H9 (cell line): ENCODE measurements around the gene AK5. TPM values are rescaled to one million over a fixed set of nuclear protein-coding genes. Genes with fewer than 3 reads are reported as not detected.

ENCODE experiments used
- DNase-seq: peaks from one replicate; pipeline ENCODE4 v3.0.0-alpha.2; 2017
- H2AFZ ChIP-seq: one replicate; pipeline ENCODE4 v1.6.1; 2013; ENCODE audit warnings: mild to moderate bottlenecking, low read length, control low read depth, moderate library complexity
- H2AK5ac ChIP-seq: 2 replicates; pipeline ENCODE4 v1.6.1; 2013; ENCODE audit warnings: low read length, control low read depth, mixed read lengths; ENCODE audit not compliant: insufficient read length
- H2BK120ac ChIP-seq: one replicate; pipeline ENCODE4 v1.6.1; 2013; ENCODE audit warnings: low read depth, mild to moderate bottlenecking, low read length, control low read depth, inconsistent platforms; ENCODE audit not compliant: poor library complexity, severe bottlenecking
- H2BK12ac ChIP-seq: 2 replicates; pipeline ENCODE4 v1.6.1; 2013; ENCODE audit warnings: low read length, control low read depth, mixed read lengths, low read depth; ENCODE audit not compliant: insufficient read length
- H2BK15ac ChIP-seq: 2 replicates; pipeline ENCODE4 v1.6.1; 2013; ENCODE audit warnings: low read depth, low read length, control low read depth
- H2BK20ac ChIP-seq: one replicate; pipeline ENCODE4 v1.6.1; 2013; ENCODE audit warnings: low read depth, mild to moderate bottlenecking, low read length, control low read depth, inconsistent platforms; ENCODE audit not compliant: poor library complexity, severe bottlenecking
- H2BK5ac ChIP-seq: 2 replicates; pipeline ENCODE4 v1.6.1; 2013; ENCODE audit warnings: low read length, control low read depth, mixed read lengths; ENCODE audit not compliant: insufficient read length
- H3K14ac ChIP-seq: 2 replicates; pipeline ENCODE4 v1.6.1; 2013; ENCODE audit warnings: low read length, control low read depth; ENCODE audit not compliant: insufficient read depth
- H3K18ac ChIP-seq: 2 replicates; pipeline ENCODE4 v1.6.1; 2013; ENCODE audit warnings: low read depth, mild to moderate bottlenecking, mixed read lengths, low read length, control low read depth; ENCODE audit not compliant: insufficient read length
- H3K23ac ChIP-seq: 2 replicates; pipeline ENCODE4 v1.6.1; 2013; ENCODE audit warnings: low read length, control low read depth, mixed read lengths, low read depth; ENCODE audit not compliant: insufficient read length
- H3K23me2 ChIP-seq: 2 replicates; pipeline ENCODE4 v1.6.1; 2013; ENCODE audit warnings: low read depth, mild to moderate bottlenecking, mixed read lengths, low read length, control low read depth; ENCODE audit not compliant: insufficient read length, poor library complexity, severe bottlenecking
- H3K27ac ChIP-seq: 2 replicates; pipeline ENCODE4 v1.5.1; 2013; ENCODE audit warnings: low read length, control low read depth, mixed read lengths, low read depth; ENCODE audit not compliant: insufficient read length
- H3K27me3 ChIP-seq: 2 replicates; pipeline ENCODE4 v1.6.1; 2013; ENCODE audit warnings: low read length, control low read depth, inconsistent platforms; ENCODE audit not compliant: insufficient read depth
- H3K4ac ChIP-seq: 2 replicates; pipeline ENCODE4 v1.6.1; 2013; ENCODE audit warnings: low read depth, mild to moderate bottlenecking, control low read depth, inconsistent platforms, low read length, moderate library complexity
- H3K4me1 ChIP-seq: 2 replicates; pipeline ENCODE4 v1.6.1; 2013; ENCODE audit warnings: low read length, control low read depth, inconsistent platforms; ENCODE audit not compliant: insufficient read depth
- H3K4me2 ChIP-seq: 2 replicates; pipeline ENCODE4 v1.6.1; 2013; ENCODE audit warnings: low read length, control low read depth, mixed read lengths; ENCODE audit not compliant: insufficient read length, insufficient read depth
- H3K56ac ChIP-seq: 2 replicates; pipeline ENCODE4 v1.6.1; 2013; ENCODE audit warnings: low read depth, mild to moderate bottlenecking, mixed read lengths, low read length, control low read depth; ENCODE audit not compliant: insufficient read length
- H3K79me1 ChIP-seq: 2 replicates; pipeline ENCODE4 v1.6.1; 2013; ENCODE audit warnings: low read depth, mild to moderate bottlenecking, moderate library complexity, low read length, control low read depth, inconsistent platforms; ENCODE audit not compliant: insufficient read depth, poor library complexity, severe bottlenecking
- H3K79me2 ChIP-seq: 2 replicates; pipeline ENCODE4 v1.6.1; 2013; ENCODE audit warnings: low read length, control low read depth, inconsistent platforms; ENCODE audit not compliant: insufficient read depth
- H3K9ac ChIP-seq: 2 replicates; pipeline ENCODE4 v1.6.1; 2013; ENCODE audit warnings: low read length, control low read depth, mixed read lengths; ENCODE audit not compliant: insufficient read length; ENCODE audit errors: extremely low read depth
- H3K9me3 ChIP-seq: one replicate; pipeline ENCODE4 v1.6.1; 2013; ENCODE audit warnings: low read depth, low read length, inconsistent platforms; ENCODE audit not compliant: control insufficient read depth
- H3T11ph ChIP-seq: one replicate; pipeline ENCODE4 v1.6.1; 2013; ENCODE audit warnings: mild to moderate bottlenecking, low read length, control low read depth, inconsistent platforms
- H4K20me1 ChIP-seq: one replicate; pipeline ENCODE4 v1.6.1; 2013; ENCODE audit not compliant: control insufficient read depth, insufficient read length, insufficient read depth
- H4K5ac ChIP-seq: 2 replicates; pipeline ENCODE4 v1.6.1; 2013; ENCODE audit warnings: low read depth, mild to moderate bottlenecking, mixed read lengths, low read length, control low read depth; ENCODE audit not compliant: insufficient read length
- H4K8ac ChIP-seq: replicated peaks from 2 replicates; pipeline ENCODE4 v1.6.1; 2013; ENCODE audit warnings: low read length, control low read depth, mixed read lengths, low read depth; ENCODE audit not compliant: insufficient read length
- H4K91ac ChIP-seq: 2 replicates; pipeline ENCODE4 v1.6.1; 2013; ENCODE audit warnings: low read depth, mild to moderate bottlenecking, moderate library complexity, mixed read lengths, low read length, control low read depth; ENCODE audit not compliant: insufficient read length
- H3K27ac Mint-ChIP-seq, 3 experiments: 2 replicates in 2 of 3; 3 replicates in 1 of 3; pipeline ENCODE4 v1.8.0; 2020 to 2021; ENCODE audit warnings: mixed read lengths in 3 of 3, mild to moderate bottlenecking in 1 of 3, moderate library complexity in 1 of 3
- H3K27me3 Mint-ChIP-seq: 2 replicates; pipeline ENCODE4 v1.8.0; 2021; ENCODE audit warnings: low read depth, mild to moderate bottlenecking, moderate library complexity, mixed read lengths
- H3K36me3 Mint-ChIP-seq, 3 experiments: 2 replicates in 2 of 3; 3 replicates in 1 of 3; pipeline ENCODE4 v1.8.0; 2020 to 2021; ENCODE audit warnings: low read depth in 3 of 3, mixed read lengths in 3 of 3; ENCODE audit not compliant: insufficient read depth in 1 of 3
- H3K4me1 Mint-ChIP-seq, 2 experiments: 2 replicates each; pipeline ENCODE4 v1.8.0; 2020; ENCODE audit warnings: mixed read lengths in 2 of 2
- H3K4me3 Mint-ChIP-seq, 2 experiments: 2 replicates in 1 of 2; 3 replicates in 1 of 2; pipeline ENCODE4 v1.8.0; 2020 to 2021; ENCODE audit warnings: mild to moderate bottlenecking in 2 of 2, mixed read lengths in 2 of 2, moderate library complexity in 1 of 2
- H3K9me3 Mint-ChIP-seq, 2 experiments: 2 replicates in 1 of 2; 3 replicates in 1 of 2; pipeline ENCODE4 v1.8.0; 2020; ENCODE audit warnings: mild to moderate bottlenecking in 2 of 2, mixed read lengths in 2 of 2, moderate library complexity in 1 of 2
- CTCF ChIP-seq: fragments of 200-600 bp; sonication (generic); conservative IDR thresholded peaks from 3 replicates; pipeline ENCODE4 v1.8.0; 2021; ENCODE audit warnings: antibody characterized with exemption, mild to moderate bottlenecking
- WGBS: extraction: QIAGEN DNeasy Blood & Tissue Kit; methylation state at CpG from one replicate; pipeline ENCODE4 v1.1.7; 2013; ENCODE audit warnings: missing lambda C conversion rate, low lambda C conversion rate, mixed read lengths; ENCODE audit not compliant: insufficient read length; ENCODE audit errors: extremely low coverage; 5-methylcytosine and 5-hydroxymethylcytosine counted together
- total RNA-seq: library from RNA; stranded (reverse); gene quantifications from 2 replicates; pipeline ENCODE4 v1.2.1, GENCODE V29; 2021

AK5 gene
- total RNA-seq, 1 experiment from 2014 or later: 2.5 TPM

DNA sequence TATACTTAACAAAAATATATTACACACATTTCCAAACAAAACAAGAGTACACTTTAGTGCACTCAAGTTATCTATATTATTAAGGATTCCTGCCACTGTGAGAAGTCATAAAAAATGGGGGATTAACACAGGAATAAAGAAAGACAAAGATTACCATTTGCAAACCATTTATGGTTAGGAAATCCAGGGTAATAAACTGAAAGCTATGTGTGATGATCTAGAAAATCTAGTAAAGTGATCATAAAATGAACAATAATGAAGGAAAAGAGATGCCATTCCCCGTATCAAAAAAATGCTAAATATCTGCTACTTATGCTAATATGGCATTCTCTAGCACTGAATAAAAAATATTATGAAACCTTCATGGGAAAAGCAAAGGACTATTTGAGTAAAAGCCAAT is 101.4 kb downstream of the AK5 start:
- Histone ChIP-seq H3K23ac (no peak overlapping the region), H3K9me3 (no peaks in the 10 kb centered on the region), H3K23me2 (no peaks in the 10 kb centered on the region), H2BK12ac (no peak overlapping the region), H2BK5ac (no peak overlapping the region), H2AFZ (no peak overlapping the region), H3T11ph (no peak overlapping the region), H4K5ac (no peak overlapping the region), H3K4ac (no peak overlapping the region), H3K9ac (no peak overlapping the region), H3K4me2 (no peak overlapping the region), H3K79me1 (no peaks in the 10 kb centered on the region), H3K27ac (no peak overlapping the region), H3K56ac (no peak overlapping the region), H3K4me1 (peaks cover 3% of the 10 kb centered on the region; the same call in 1 of the 2 replicates), H3K27me3 (no peaks in the 10 kb centered on the region), H2BK15ac (no peak overlapping the region), H3K18ac (no peak overlapping the region), H4K8ac (no peak overlapping the region), H2AK5ac (no peak overlapping the region), H4K91ac (no peak overlapping the region), H4K20me1 (no peaks in the 10 kb centered on the region), H3K14ac (no peak overlapping the region), H2BK120ac (no peak overlapping the region), H2BK20ac (no peak overlapping the region), H3K79me2 (no peaks in the 10 kb centered on the region)
- no CpG with 5 or more reads among the region's 1 CpG for WGBS
- DNase-seq: no peak
- H3K9me3 Mint-ChIP-seq: no peaks in the 10 kb centered on the region
- no peak for TF ChIP-seq CTCF
- H3K4me3 Mint-ChIP-seq: no peak overlapping the region
- peaks cover 13 to 19% of the 10 kb centered on the region in 2 experiments for H3K4me1 Mint-ChIP-seq
- no peaks in the 10 kb centered on the region for H3K36me3 Mint-ChIP-seq
- no peak overlapping the region for H3K27ac Mint-ChIP-seq
- H3K27me3 Mint-ChIP-seq: no peaks in the 10 kb centered on the region
